HG03095 (cell line): Measurements from ENCODE around the gene SYNGR2.

ENCODE experiments used
- ATAC-seq: cut with Tn5 transposase; IDR thresholded peaks from one replicate; pipeline ENCODE4 v1.9.1; 2021; ENCODE audit warnings: moderate library complexity; ENCODE audit not compliant: unreplicated experiment

The SYNGR2 gene

DNA sequence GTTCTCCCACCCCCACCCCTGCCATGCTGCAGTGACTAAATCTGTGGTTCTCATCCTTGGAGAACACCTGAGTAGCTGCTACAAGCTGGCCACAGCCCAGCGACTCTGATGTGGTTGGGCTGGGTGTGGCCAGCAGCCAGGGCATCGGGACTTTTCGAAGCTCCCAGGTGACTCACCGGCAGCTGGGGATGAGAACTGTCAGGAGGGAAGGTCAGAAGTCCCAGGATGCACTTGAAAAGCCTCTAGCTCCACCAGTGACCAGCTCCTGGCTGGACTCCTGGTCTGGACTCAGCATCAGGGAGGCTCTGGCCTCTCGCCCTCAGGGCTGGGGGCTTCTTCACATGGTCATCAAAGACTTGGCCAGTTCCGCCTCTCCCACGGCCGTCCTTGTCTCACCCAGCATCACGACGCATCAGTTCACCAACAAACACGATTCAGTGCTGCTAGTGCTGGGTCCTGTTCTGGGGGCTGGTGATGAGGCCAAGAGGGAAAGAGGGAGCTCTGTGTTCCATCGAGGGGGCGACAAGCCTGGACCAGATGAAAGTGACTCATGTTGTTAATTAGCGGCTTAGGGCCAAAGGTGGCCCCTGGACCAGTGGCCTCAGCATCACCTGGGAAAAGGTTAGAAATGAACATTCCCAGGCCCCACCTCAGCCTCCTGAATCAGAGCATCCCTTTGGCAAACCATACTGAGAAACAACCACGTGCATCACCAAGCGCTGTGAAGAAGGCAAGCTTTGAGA is 26.1 kb upstream of the SYNGR2 start:
- no peak for ATAC-seq

DNA sequence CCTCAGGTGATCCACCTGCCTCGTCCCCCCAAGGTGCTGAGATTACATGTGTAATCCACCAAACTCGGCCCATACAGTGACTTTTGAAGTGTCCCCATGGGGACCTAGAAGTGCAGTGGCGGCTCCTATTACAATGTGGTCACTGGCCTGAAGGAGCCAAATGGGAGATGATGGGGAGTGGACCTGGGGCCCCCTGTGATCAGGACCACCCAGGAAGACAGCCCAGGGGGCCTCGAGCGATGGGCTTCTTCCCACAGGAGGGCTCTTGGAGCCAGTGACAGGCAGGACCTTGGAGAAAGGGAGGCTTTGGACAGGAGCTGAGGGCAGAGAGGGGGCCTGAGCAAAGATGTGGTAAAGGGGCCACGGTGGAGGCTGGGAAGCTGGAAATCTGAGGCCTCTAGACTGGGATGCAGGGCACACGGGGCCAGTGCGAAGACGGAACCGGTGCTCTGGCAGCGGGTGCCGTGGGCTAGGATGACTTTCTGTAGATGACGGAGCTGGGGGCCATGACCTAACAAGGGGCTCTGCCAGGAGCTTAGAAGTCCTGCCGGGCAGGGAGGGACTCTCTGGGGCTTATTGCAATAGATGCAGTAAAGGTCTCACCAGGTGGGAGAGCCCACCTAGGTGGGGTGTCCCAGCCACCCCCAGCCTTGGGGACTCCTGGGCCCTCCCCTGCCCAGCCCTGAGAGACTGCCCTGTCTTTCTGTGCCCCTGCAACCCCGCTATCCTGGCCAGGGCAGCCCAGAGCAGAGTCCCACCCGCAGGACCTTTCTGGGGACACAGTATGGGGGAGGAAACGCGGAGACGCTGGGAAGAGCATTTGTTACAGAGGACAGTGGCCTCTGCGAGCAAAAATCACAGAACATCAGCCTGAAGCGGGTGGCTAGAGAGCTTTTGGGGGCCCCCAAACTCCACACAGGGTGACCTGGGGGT is 24.9 kb upstream of the SYNGR2 start:
- no peak for ATAC-seq

DNA sequence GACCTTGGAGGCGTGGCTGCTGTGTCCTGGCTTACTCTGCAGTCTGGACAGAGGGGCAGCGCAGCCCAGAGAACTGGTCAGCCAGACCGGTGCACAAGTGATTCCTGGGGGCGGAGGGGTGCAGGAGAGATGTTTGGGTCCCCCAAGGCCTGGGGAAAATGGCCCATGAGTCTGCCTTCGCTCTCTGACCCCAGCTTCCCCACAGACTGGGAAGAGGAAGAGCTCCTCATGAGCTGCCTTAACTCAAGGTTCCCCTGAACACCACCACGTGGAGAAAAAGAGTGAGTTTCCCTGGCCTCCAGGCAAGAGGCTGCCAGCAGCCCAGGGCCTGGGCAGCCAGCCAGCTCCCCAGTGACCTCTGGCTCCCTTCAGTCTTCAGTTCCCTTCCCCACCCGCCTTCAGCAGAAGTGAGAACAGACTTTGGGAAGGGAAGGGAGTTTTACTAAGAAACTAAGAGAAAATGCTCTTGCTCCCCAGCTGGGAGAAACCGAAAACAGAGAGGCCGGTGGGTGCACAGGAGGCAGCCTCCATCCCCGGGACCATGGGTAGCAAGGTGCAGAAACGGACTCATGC is 24.1 kb upstream of the SYNGR2 start:
- ATAC-seq = no peak

DNA sequence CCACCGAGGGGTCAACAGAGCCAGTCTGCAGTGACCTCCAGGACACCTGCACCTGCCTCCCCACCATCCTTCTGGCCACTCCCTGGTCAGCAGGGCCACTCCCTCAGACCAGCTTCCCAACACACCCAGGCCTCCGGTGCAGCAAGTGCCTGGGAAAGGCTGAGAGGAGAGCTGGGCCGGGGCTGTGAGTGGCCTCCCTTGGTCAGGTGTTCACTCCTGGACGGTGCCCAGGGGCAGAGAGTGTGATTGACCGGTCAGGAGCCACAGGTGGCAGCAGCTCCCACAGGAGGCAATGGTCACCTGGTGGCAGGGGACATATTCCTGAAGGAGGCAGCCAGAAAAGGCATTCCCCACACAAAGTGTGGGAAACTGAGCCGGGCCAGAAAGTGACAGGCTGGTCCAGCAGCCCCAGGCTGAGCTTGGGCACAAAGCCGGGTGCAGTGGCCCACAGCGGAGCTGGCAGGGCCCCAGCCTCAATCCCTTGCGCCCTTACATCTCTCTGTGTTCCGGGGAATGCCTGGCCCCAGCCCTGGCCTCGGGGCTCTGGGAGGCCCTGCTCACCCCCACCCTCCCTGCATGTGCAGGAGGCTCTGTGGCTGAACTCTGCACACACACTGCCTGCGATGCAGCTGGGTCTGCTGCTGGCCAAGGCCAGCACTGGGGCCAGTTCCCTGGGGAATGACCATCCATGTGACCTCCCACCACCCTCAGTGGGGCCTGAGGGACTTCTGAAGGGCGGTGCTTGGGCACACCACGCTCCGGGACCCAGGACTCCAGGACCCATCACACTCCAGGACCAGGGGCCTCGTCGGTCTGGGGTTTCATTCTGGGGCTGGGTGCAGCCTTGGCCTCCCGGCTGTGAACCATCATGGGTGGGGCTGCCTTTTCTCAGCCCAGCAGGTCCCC is 23.4 kb upstream of the SYNGR2 start:
- ATAC-seq = no peak

DNA sequence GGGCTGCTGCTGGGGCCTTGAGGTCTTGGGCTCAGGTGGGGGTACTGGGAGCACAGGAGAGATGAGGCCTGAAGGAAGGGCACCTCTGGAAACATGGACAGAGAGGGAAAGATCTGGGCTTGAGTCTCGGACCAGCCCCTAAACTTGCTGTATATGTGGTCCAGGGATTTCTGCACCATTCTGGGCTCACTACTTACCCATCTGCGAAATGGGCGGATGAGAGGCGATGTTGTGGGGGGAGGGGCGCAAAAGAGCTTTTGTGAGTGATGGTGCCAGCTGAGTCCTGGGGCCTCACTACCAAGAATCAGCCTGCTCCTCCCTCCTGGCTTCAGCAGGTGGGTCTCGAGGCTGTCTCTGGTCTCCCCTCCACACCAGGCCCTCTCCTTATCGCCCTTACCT is 21.9 kb upstream of the SYNGR2 start:
- ATAC-seq = no peak

DNA sequence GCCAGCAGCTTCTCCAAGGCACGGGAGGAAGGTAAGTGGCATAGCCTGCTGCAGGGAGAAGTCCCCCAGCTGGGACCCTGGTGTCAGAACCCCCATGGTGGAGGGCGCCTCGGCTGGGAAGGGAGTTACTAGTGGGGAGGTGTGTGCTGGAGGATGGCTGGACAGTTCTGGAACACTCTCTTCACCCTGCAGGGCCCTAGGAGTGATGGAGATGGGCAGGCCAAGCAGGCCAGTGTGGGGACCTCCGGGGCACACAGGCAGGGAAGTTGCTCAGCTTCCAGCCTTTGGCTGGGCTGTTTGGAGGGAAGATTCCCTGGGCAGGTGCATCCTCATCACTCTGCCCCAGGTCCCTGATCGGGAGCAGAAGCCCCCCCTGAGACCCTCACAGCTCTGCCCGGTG is 21.5 kb upstream of the SYNGR2 start:
- ATAC-seq = no peak

DNA sequence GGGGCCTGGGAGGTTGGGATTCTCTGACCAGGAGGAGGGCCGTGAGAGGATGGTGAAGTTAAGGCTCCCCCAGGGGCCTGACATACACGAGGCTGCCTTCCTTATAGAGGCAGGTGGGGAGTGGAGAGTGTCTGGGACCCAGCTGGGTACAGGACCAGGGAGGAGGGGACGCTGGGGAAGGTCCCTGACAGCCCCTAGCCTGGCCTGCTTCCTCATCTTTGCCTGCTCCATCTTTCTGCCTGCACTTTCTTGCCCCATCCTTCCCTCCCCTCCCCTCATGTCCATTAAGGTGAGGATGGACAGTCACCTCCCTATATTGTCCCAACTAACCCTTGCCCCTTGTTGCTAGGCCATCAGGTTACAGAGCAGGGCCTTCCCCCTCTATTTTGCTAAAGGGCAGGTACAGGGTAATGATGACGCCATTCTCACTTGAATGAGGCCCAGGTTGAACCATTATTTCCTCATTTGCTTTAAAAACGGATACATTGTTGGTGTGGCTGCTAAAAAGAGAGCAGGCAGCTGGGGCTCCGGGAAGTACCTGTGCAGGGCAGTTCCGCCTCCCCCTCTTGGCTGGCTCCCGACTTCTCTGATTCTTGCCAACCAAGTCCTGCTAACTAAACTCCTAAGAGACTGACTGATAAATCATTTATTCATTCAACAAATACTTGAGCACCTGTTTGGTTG is 20.9 kb upstream of the SYNGR2 start:
- ATAC-seq = no peak

DNA sequence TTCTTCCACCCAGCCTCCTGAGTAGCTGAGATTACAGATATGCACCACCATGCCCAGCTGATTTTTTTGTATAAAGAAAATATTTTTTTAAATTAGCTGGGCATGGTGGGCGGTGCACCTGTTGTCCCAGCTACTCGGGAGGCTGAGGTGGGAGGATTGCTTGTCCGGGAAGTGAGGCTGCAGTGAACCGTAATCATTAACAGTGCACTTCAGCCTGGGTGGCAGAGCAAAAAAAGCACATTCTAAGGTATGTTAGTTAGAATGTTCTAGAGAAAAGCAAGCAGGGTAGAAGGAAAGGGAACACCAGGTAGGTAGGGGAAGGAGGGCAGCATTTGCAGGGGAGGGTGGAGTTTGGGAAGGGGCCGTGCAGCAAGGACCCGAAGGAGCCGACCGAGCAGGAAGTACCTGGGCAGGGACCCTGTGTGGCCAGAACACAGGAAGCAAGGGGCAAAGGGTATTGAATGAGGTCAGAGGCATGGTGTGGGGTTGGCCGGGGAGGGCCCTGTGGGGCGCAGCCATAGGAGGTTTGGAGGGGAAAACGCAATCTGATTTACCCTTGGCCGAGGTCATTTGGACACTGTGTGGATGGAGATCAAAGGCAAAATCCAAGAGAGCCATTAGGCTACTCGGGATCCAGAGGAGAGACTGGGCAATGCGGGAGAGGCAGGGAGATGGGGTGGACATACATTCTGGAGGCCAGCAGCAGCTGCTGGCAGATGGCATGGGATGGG is 19.9 kb upstream of the SYNGR2 start:
- ATAC-seq = no peak

DNA sequence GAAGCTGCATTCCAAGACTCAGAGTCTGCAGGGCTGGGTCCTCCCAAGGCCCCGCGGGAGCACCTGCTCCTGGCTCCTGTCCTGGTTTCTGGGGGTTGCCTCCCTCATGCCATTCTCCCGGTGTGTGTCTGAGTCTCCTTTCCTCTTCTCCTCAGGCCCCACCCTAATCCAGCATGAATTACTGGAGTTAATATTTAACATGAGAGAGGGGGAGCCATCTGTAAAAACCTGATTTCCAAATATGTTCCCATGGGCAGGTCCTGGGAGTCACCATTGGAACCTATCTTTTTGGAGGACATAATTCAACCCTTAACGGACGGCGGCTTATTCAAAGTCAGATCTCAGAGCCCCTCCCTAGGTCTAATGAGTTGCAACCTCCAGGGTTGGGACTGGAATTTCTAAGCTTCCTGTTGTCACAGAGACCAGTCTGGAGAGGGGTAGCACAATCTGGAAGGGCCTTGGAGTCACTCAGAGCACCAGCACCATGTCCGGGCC is 16.8 kb upstream of the SYNGR2 start:
- no peak for ATAC-seq

DNA sequence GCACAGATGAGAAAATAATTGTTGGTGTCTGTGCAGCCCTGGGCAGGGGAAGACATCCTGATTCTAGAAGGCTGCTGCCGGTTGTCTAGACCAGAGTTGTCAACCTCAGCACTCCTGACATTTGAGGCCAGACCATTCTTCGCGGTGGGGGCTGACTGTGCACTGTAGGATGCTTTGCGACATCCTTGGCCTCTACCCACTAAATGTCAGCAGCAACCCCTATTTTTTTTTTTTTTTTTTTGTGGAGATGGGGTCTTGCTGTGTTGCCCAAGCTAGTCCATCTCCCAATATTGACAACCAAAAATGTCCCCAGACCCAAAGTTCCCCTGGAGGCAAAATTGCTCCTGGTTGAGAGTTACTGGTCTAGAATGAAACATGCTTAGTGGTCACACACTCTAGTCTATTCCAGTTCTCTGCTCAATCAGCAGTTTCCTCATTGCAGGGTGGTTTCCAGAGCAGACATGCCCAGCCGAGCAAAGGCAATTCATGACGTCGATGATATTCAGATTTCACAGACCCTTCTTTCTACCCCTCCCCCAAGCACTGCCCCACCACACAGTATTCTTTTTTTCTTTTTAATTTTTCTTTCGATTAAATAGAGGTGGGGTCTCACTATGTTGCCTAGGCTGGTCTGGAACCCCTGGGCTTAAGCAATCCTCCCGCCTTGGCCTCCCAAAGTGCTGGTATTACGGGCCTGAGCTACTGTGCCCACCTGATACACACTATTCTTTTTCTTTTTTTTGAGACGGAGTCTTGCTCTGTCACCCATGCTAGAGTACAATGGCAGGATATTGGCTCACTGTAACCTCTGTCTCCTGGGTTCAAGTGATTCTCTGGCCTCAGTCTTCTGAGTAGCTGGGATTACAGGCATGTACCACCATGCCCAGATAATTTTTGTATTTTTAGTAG is 13.2 kb upstream of the SYNGR2 start:
- ATAC-seq = peak; percentile 44

DNA sequence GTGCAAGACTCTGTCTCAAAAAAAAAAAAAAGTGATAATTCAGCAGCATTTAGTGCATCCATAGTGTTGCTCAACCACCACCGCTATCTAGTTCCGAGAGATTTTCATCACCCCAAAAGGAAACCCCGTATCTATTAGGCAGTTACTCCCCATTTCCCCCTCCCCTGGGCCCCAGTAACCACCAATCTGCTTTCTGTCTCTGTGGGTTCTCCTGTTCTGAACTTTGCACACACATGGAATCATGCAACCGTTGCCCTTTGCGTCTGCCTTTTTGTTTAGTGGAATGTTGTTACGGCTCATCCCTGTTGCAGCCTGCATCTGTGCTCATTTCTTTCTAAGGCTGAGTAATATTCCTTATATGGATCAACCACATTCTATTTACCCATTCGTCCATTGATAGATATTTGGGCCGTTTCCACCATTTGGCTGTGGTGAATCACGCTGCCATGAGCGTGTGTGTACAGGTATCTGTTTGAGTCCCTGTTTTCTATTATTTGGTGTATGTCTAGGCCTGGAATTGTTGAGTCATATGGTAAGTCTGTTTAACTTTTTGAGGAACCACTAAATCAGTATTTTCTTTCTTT is 8.7 kb upstream of the SYNGR2 start:
- ATAC-seq = no peak

DNA sequence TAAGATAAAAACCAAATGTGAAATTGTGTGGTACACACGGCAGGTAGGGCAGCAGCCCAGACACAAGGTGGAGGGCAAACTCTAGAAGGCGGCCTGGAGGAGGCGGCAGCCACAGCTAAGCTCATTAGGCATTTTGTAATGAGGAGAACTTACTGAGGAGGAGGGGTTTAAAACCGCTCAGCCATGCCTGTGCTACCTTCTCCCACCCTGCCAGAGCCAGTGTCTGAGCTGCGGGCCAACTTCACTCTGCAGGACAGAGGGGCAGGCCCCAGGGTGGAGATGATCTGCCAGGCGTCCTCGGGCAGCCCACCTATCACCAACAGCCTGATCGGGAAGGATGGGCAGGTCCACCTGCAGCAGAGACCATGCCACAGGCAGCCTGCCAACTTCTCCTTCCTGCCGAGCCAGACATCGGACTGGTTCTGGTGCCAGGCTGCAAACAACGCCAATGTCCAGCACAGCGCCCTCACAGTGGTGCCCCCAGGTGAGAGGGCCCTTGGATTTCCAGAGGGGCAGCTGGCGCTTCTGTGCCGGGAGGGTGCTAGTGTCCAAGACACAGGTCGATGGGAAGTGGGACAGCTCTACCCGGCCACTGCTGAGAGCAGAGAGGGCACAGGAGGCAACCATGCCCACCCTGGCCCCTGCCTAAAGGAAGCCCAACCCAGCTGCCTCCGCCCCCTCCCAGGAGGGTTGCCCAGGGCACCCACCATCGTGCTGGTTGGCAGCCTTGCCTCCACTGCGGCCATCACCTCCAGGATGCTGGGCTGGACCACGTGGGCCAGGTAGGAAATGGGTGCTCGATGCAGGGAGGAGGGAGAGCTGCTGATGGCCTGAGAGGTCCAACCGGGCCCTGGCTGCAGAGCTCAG is 4.3 kb upstream of the SYNGR2 start:
- ATAC-seq = no peak

DNA sequence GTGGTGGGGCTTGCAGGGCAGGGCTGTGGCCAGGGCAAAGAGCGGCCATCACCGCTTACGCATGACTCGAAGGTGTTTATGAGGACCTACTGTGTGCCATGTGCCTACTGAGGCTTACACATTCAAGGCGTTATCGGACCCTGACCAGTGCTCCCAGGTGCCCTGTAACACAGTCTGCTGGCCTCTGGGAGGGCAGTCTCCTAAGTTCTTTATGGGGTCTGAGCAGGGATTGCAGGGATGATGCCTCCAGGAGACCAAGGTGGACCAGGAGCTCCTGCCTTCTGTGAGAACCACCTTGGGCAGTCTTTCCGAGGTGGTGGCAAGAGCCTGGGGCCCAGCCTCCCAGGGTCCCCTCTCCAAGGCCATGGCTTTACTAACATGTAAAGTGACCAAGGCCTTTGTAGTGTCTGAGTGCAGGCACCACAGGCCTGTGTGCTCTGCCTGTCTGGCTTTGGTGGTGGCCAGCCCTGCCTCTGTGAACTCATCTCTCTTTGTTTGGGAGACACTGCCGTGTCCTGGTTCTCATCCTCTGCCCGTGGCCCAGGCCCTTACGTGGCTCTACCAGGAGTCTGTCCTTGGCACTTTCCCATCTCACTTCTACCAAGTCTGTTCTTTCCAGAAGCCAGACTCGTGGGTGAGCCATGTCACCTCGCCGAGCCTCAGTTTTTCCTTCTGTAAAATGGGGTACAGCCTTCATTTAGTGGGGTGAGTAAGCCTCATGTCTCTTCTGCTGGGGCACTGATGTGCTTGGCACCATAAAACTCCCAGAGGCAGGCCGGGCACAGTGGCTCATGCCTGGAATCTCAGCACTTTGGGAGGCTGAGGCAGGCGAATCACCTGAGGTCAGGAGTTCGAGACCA is 3.4 kb upstream of the SYNGR2 start:
- ATAC-seq = no peak

DNA sequence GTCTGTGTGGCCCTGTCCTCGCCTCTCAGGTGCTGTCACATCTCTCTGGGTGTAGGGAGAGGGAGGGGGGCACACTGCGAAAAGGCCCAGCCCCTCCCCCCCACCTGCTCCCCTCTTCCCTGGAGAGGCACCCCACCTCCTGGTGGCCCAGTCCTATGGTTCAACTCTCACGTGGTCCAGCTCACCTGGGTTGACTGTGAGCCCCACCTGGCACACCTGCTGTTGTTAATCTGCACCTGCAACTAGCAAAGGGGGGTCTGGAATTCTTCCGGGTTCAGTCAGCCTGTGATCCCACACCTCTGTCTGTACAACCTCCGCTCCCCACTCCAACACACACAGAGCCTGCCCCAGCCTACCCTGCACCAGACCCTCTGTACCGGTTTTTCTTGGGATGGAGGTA is 2.0 kb upstream of the SYNGR2 start:
- no peak for ATAC-seq

DNA sequence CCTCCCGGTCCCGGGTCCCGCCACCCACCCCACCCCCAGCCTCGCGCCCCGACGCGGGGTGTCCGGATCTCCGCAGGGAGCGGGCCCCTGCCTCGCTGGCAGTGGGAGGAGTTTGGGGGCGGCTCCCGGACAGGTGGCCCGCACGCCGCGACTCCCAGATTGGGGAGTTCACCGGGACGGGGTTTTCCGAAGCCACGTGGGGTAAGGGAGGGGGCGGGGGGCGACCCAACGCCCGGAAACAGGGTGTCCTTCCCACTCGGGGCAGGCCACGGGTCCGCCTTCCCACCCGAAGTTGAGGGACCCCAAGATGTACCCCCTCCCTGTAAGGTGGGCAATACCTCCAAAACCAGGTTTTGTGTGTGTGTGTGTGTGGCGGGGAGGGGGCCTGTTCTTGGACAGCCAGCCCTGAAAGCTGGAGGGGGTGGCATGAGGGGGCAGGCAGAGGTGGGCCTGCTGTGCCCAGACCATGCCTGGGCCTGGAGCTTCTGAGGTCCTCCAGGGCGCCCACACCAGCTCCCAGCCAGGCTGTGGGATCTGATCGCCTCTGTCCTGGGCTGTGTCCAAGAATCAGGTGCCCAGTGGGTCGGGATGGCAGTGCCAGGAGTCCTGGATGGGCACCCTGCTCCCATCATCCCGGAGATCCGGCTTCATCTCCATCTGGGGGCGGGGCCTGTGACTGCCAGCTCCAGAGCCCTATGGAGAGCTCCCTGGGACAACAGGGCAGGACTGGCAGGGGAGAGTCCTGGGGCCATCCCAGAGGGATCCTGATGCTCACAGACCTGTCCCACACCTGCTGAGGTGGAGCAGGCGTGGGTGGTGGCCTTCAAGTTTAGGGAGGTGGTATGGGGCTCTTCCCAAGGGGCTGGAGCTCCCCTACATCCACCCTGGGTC is 767 bp downstream of the SYNGR2 start:
- no peak for ATAC-seq
